ENCODE measurements around the gene RYR1.

The RYR1 gene

GRCh38 chr19:38538793-38539528 is 105.5 kb downstream of the RYR1 start:
- peaks cover 21% of the 10 kb centered on the region for H3K4me1 ChIP-seq (ENCODE audit: control insufficient read depth, low read length)
- no peaks in the 10 kb centered on the region for H4K20me1 ChIP-seq (ENCODE audit: control insufficient read depth, insufficient read depth, low read depth, low read length)
- peaks cover 17% of the 10 kb centered on the region; the same call in 1 of the 2 replicates for H3K9me3 ChIP-seq (ENCODE audit: control insufficient read depth, insufficient read depth, low read length)
- peaks cover 6% of the 10 kb centered on the region for H3F3A ChIP-seq (ENCODE audit: control insufficient read depth, insufficient read depth)
- H3K79me2 ChIP-seq (ENCODE audit: control insufficient read depth, low read length) = no peaks in the 10 kb centered on the region
- H3K4me3 ChIP-seq (ENCODE audit: low read length) = peak overlapping the region; percentile 36
- H3K27me3 ChIP-seq (ENCODE audit: control insufficient read depth, low read length) = no peaks in the 10 kb centered on the region
- TF ChIP-seq CTCF (IDR thresholded peaks at IDR 0.05; ENCODE audit: low read depth, low read length, poor library complexity, severe bottlenecking) (no peak), EZH2phosphoT487 (IDR thresholded peaks at IDR 0.05; ENCODE audit: borderline replicate concordance, low read length) (no peak)
- peak overlapping the region; percentile 56 for H3K4me2 ChIP-seq (ENCODE audit: low read length)
- no peaks in the 10 kb centered on the region for H3K9me2 ChIP-seq (replicated peaks; ENCODE audit: control insufficient read depth, low read length)
- no peaks in the 10 kb centered on the region for H3K36me3 ChIP-seq (ENCODE audit: control insufficient read depth, low read length)
- H3K27ac ChIP-seq (ENCODE audit: low read depth, low read length) = peak overlapping the region; percentile 40

GRCh38 chr19:38539751-38540150 is 106.3 kb downstream of the RYR1 start:
- no peaks in the 10 kb centered on the region for H4K20me1 ChIP-seq (ENCODE audit: control insufficient read depth, insufficient read depth, low read depth, low read length)
- H3K27ac ChIP-seq (ENCODE audit: low read depth, low read length) = peak overlapping the region; percentile 40; the same call in 1 of the 2 replicates
- no peaks in the 10 kb centered on the region for H3K36me3 ChIP-seq (ENCODE audit: control insufficient read depth, low read length)
- TF ChIP-seq CTCF (IDR thresholded peaks at IDR 0.05; ENCODE audit: low read depth, low read length, poor library complexity, severe bottlenecking) (no peak), EZH2phosphoT487 (IDR thresholded peaks at IDR 0.05; ENCODE audit: borderline replicate concordance, low read length) (no peak)
- no peaks in the 10 kb centered on the region for H3K27me3 ChIP-seq (ENCODE audit: control insufficient read depth, low read length)
- peaks cover 6% of the 10 kb centered on the region for H3F3A ChIP-seq (ENCODE audit: control insufficient read depth, insufficient read depth)
- no peaks in the 10 kb centered on the region for H3K9me2 ChIP-seq (replicated peaks; ENCODE audit: control insufficient read depth, low read length)
- peak overlapping the region; percentile 56 for H3K4me2 ChIP-seq (ENCODE audit: low read length)
- H3K9me3 ChIP-seq (ENCODE audit: control insufficient read depth, insufficient read depth, low read length) = peaks cover 17% of the 10 kb centered on the region; the same call in 1 of the 2 replicates
- H3K4me3 ChIP-seq (ENCODE audit: low read length) = no peak overlapping the region
- peaks cover 29% of the 10 kb centered on the region for H3K4me1 ChIP-seq (ENCODE audit: control insufficient read depth, low read length)
- no peaks in the 10 kb centered on the region for H3K79me2 ChIP-seq (ENCODE audit: control insufficient read depth, low read length)

GRCh38 chr19:38542040-38542439 is 108.5 kb downstream of the RYR1 start:
- Histone ChIP-seq H3K4me3 (ENCODE audit: low read length) (no peak overlapping the region), H3K9me2 (replicated peaks; ENCODE audit: control insufficient read depth, low read length) (no peaks in the 10 kb centered on the region), H3K27me3 (ENCODE audit: control insufficient read depth, low read length) (no peaks in the 10 kb centered on the region), H3K27ac (ENCODE audit: low read depth, low read length) (no peak overlapping the region), H3K4me2 (ENCODE audit: low read length) (no peak overlapping the region), H3F3A (ENCODE audit: control insufficient read depth, insufficient read depth) (peaks cover 6% of the 10 kb centered on the region), H4K20me1 (ENCODE audit: control insufficient read depth, insufficient read depth, low read depth, low read length) (no peaks in the 10 kb centered on the region), H3K4me1 (ENCODE audit: control insufficient read depth, low read length) (peaks cover 33% of the 10 kb centered on the region), H3K79me2 (ENCODE audit: control insufficient read depth, low read length) (no peaks in the 10 kb centered on the region), H3K9me3 (ENCODE audit: control insufficient read depth, insufficient read depth, low read length) (peaks cover 2% of the 10 kb centered on the region; the same call in 1 of the 2 replicates), H3K36me3 (ENCODE audit: control insufficient read depth, low read length) (no peaks in the 10 kb centered on the region)
- TF ChIP-seq EZH2phosphoT487 (IDR thresholded peaks at IDR 0.05; ENCODE audit: borderline replicate concordance, low read length) = no peak
- TF ChIP-seq CTCF (IDR thresholded peaks at IDR 0.05; ENCODE audit: low read depth, low read length, poor library complexity, severe bottlenecking) = no peak
